GM18867 (cell line): ENCODE data around the gene LRRC38.
"Not testable (repeated sequence)": the region's sequence is repeated elsewhere in the genome, so short reads cannot be mapped to it uniquely, and the experiment has no call there.

ENCODE experiments used
- ATAC-seq: cut with Tn5 transposase; IDR thresholded peaks from one replicate; pipeline ENCODE4 v1.9.1; 2021; ENCODE audit warnings: mild to moderate bottlenecking, moderate library complexity; ENCODE audit not compliant: unreplicated experiment

Gene LRRC38

DNA sequence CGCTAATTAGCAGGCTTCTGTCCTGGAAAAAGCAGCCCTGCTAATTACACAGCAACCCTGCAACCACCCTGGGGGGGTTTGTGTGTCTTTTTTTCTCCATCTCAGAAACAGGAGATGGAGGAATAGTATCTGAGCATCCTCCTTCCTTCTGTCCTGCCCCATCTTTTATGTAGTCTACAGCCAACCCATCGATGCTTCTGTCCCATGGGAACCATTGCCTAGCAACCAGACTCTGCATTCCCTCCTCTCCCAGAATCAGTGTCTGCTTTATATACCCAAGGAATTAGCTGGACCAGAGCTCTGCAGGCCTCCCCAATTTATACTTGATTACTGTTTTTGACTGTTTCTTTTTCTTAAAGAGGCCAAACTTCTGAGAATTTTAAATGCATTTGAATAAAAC is 35.1 kb downstream of the LRRC38 start:
- ATAC-seq, result no peak

DNA sequence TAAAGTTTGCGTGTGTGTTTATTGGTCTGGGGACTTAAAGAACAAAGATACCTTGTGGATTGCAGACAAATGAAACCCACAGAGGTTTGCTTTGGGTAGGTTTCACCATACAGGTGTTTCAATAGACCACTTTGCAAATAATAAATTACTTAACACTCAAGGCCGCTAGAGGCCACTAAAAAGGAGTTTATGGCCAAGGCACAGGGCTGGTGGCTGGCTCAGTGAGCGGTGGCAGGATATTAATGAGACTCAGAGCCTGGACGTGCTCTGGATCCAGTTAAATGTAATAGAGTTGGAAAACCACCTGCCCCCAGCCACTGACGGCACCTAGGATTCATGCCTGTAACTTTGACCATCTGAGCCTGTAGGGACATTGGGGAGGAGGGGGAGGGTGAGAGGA is 44.5 kb downstream of the LRRC38 start:
- no peak for ATAC-seq

- ATAC-seq, result no peak
These were observed 48.3 kb downstream of the LRRC38 start for GRCh38 chr1:13465515-13465914.

GRCh38 chr1:13462682-13463081 is 51.1 kb downstream of the LRRC38 start:
- ATAC-seq, result no peak

DNA sequence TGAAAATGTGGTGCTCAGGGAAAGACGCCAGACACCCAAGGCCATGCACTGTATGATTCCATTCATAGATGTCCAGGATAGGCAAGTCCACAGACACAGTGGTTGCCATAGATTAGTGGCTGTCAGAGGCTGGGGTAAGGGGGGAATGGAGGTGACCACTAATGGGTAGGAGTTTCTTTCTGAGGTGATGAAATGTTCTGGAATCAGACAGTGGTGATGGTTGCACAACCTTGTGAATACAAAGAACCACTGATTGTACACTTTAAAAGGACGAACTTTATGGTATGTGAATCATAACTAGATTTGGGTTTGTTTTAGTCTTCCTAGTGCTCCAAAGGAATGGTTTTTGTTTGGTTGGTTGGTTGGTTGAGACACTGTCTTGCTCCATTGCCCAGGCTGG is 51.8 kb downstream of the LRRC38 start:
- no peak for ATAC-seq

GRCh38 chr1:13456904-13457532 is 56.8 kb downstream of the LRRC38 start:
- no peak for ATAC-seq

DNA sequence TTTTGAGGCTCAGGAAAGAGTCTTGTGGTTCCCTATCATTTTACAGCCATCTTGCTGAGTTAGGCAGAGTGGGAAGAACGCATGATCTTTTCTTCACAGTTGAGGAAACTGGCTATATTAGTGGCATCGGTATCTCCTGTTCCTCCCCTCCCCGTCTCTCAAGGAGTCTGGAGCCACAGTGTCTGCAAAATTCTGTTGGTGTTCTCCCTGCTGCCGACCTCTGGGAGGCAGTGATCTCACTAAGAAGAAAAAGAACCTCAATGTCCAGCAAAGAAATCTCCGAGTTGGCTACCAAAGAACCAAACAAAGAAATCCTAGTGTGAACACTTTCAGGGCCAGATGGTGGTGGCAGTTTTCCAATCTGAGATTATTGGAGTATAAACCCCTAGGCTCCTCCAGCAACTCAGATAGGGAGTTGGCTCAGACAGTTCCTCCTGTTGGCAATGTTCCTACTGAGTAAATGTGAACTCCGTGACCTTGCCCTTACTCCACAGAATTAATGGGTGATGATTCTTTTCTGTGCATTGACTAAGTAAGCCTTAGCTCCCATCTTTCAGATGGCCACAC is 62.3 kb downstream of the LRRC38 start:
- no peak for ATAC-seq

DNA sequence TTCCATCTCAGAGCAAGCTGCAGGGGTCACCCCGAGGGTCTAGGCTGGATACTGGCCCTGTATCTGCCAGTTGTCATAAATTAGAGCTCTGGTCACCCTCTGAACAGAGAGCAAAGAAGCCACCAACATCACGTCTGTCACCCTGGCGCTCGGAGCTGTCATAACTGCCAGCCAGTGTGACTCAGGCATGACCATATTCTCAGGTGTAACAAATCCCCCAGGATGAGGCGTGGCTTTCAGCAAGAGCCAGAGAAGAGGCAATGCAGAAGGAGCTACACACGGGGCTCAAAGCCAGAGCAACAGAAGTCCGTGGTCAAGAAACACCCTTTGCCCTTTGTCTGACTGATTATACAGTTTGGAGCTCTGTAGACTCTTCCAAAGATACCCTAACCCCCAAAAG is 63.6 kb downstream of the LRRC38 start:
- ATAC-seq, result no peak

DNA sequence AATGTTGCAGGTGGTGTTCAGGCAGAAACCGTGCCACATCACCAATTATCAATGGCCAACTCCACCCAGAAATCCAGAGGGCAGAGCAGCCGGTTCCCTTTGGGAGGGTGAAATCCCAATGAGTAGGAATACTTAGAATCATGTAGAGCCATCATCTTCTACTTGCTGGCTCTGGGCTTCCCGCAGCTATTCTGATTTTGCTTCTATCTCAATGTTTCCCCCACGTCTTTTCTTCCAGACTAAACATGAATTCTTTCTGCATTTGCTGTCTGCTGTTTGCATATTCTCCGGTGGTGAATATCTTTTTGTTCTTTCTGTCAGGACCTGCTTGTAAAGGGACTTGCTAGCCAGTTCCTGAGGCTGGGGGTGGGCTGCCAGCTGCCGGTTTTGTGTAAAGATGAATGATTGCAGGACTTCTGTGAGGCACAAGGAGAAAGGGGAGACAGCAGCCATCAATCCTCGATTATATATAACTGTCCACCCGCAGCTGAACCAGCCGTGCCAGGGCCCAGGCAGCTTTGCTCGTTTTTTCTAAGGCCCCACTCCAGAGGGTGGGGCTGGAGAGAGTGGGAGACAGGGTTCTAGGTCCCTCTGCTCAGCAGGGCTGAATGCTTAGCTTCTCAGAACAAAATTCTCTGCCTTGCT is 70.3 kb downstream of the LRRC38 start:
- ATAC-seq, result no peak

- ATAC-seq, result not testable (repeated sequence)
These were observed 74.6 kb downstream of the LRRC38 start for GRCh38 chr1:13439104-13439783.

DNA sequence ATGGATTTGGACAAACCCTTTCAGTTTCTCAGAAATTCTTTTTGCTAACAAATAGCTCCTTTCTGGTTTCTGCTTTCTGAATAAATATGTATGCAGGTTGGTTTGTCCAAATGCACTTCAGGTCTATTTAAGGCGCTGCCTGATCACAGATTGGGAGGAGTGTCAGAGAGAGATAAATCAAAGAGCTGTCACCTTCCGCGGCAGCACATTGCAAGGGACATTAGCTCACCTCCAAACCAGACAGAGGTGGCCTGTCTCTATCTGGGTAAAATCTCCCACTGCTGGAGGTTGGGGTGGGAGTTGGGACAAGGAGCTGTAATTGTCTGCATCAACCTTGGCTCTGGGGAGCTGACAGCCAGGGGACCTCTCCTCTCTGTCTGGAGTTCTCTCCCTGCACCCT is 78.3 kb downstream of the LRRC38 start:
- ATAC-seq, result no peak

GRCh38 chr1:13433694-13434358 is 80.0 kb downstream of the LRRC38 start:
- ATAC-seq, result not testable (repeated sequence)

DNA sequence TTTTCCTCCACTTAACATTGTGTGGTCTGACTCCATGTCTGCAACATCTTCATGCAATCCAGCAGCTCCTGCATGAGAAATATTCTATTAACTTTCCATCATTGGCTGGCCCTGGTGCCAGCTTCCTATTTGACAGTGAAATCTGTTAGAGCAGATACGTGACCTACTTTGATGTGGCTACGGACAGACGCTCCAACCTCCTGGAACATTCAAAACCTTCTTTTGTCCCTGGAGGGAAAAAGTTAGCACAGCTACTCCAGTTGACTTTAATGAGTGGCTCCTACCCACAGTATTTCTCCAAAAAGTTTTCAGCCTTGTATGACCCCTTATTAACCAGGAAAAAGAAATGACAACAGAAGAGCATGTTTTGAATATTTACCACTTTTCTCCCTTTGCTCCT is 81.6 kb downstream of the LRRC38 start:
- no peak for ATAC-seq

GRCh38 chr1:13430495-13430894 is 83.3 kb downstream of the LRRC38 start:
- ATAC-seq, result no peak
